ENCODE results near the gene FAM20C. TPM values are rescaled to one million over a fixed set of nuclear protein-coding genes. Genes with fewer than 3 reads are reported as not detected.

Gene FAM20C
- total RNA-seq, 2 donors from 2014 or later = 1.4 to 2.8 TPM

GRCh38 chr7:218896-219580 lies 26.7 kb downstream of the FAM20C start:
- H3K4me3 Mint-ChIP-seq = no peak overlapping the region
- peaks cover 3% of the 10 kb centered on the region for H3K36me3 Mint-ChIP-seq (ENCODE audit: low read depth)
- H3K27me3 Mint-ChIP-seq = peaks cover 9% of the 10 kb centered on the region
- no peak for ATAC-seq
- no peak overlapping the region for H3K27ac Mint-ChIP-seq
- no peak for DNase-seq
- no peaks in the 10 kb centered on the region for H3K9me3 ChIP-seq (ENCODE audit: control insufficient read depth, low read length, poor library complexity, severe bottlenecking)
- peaks cover 4% of the 10 kb centered on the region for H3K4me1 Mint-ChIP-seq

- ATAC-seq (no peak), DNase-seq (no peak)
- Mint-ChIP-seq H3K36me3 (ENCODE audit: low read depth) (peaks cover 3% of the 10 kb centered on the region), H3K4me3 (no peak overlapping the region), H3K27ac (no peak overlapping the region), H3K4me1 (peaks cover 4% of the 10 kb centered on the region), H3K27me3 (peaks cover 3% of the 10 kb centered on the region)
- H3K9me3 ChIP-seq (ENCODE audit: control insufficient read depth, low read length, poor library complexity, severe bottlenecking) = no peaks in the 10 kb centered on the region
Observed at GRCh38 chr7:219581-220150, 27.3 kb downstream of the FAM20C start.

GRCh38 chr7:220151-220841 lies 27.9 kb downstream of the FAM20C start:
- H3K4me1 Mint-ChIP-seq = peaks cover 4% of the 10 kb centered on the region
- no peak overlapping the region for H3K4me3 Mint-ChIP-seq
- ATAC-seq (no peak), DNase-seq (no peak)
- H3K9me3 ChIP-seq (ENCODE audit: control insufficient read depth, low read length, poor library complexity, severe bottlenecking) = no peaks in the 10 kb centered on the region
- no peak overlapping the region for H3K27ac Mint-ChIP-seq
- H3K27me3 Mint-ChIP-seq = no peaks in the 10 kb centered on the region
- H3K36me3 Mint-ChIP-seq (ENCODE audit: low read depth) = peaks cover 3% of the 10 kb centered on the region

- no peak for DNase-seq
- H3K9me3 ChIP-seq (ENCODE audit: control insufficient read depth, low read length, poor library complexity, severe bottlenecking) = no peaks in the 10 kb centered on the region
- Mint-ChIP-seq H3K27ac (no peak overlapping the region), H3K27me3 (no peaks in the 10 kb centered on the region), H3K36me3 (ENCODE audit: low read depth) (peaks cover 3% of the 10 kb centered on the region), H3K4me3 (no peak overlapping the region), H3K4me1 (peaks cover 4% of the 10 kb centered on the region)
- no peak for ATAC-seq
Observed at GRCh38 chr7:221978-222715, 29.8 kb downstream of the FAM20C start.

- no peaks in the 10 kb centered on the region for H3K27me3 Mint-ChIP-seq
- peaks cover 3% of the 10 kb centered on the region for H3K36me3 Mint-ChIP-seq (ENCODE audit: low read depth)
- ATAC-seq (no peak), DNase-seq (no peak)
- no peak overlapping the region for H3K27ac Mint-ChIP-seq
- no peak overlapping the region for H3K4me3 Mint-ChIP-seq
- H3K9me3 ChIP-seq (ENCODE audit: control insufficient read depth, low read length, poor library complexity, severe bottlenecking) = no peaks in the 10 kb centered on the region
- peaks cover 4% of the 10 kb centered on the region for H3K4me1 Mint-ChIP-seq
Observed at GRCh38 chr7:222716-223041, 30.3 kb downstream of the FAM20C start.

GRCh38 chr7:223118-223800 lies 30.9 kb downstream of the FAM20C start:
- DNase-seq (no peak), ATAC-seq (no peak)
- H3K9me3 ChIP-seq (ENCODE audit: control insufficient read depth, low read length, poor library complexity, severe bottlenecking) = no peaks in the 10 kb centered on the region
- Mint-ChIP-seq H3K27me3 (no peaks in the 10 kb centered on the region), H3K27ac (no peak overlapping the region), H3K36me3 (ENCODE audit: low read depth) (peaks cover 3% of the 10 kb centered on the region), H3K4me3 (no peak overlapping the region), H3K4me1 (peaks cover 4% of the 10 kb centered on the region)

GRCh38 chr7:223861-224260 lies 31.5 kb downstream of the FAM20C start:
- ATAC-seq = no peak
- H3K4me1 Mint-ChIP-seq = peaks cover 4% of the 10 kb centered on the region
- no peaks in the 10 kb centered on the region for H3K9me3 ChIP-seq (ENCODE audit: control insufficient read depth, low read length, poor library complexity, severe bottlenecking)

GRCh38 chr7:226281-226895 lies 34.0 kb downstream of the FAM20C start:
- Mint-ChIP-seq H3K36me3 (ENCODE audit: low read depth) (peaks cover 3% of the 10 kb centered on the region), H3K27ac (no peak overlapping the region), H3K4me1 (peaks cover 4% of the 10 kb centered on the region), H3K27me3 (peaks cover 12% of the 10 kb centered on the region), H3K4me3 (no peak overlapping the region)
- DNase-seq (no peak), ATAC-seq (no peak)
- H3K9me3 ChIP-seq (ENCODE audit: control insufficient read depth, low read length, poor library complexity, severe bottlenecking) = no peaks in the 10 kb centered on the region

More at GRCh38 chr7:223861-224260, 31.5 kb downstream of the FAM20C start:
- H3K4me3 Mint-ChIP-seq = no peak overlapping the region
- DNase-seq = no peak
- H3K36me3 Mint-ChIP-seq (ENCODE audit: low read depth) = peaks cover 3% of the 10 kb centered on the region
- H3K27ac Mint-ChIP-seq = no peak overlapping the region
- H3K27me3 Mint-ChIP-seq = no peaks in the 10 kb centered on the region

GRCh38 chr7:227926-228325 lies 35.6 kb downstream of the FAM20C start:
- H3K27ac Mint-ChIP-seq = no peak overlapping the region
- no peaks in the 10 kb centered on the region for H3K9me3 ChIP-seq (ENCODE audit: control insufficient read depth, low read length, poor library complexity, severe bottlenecking)
- H3K4me3 Mint-ChIP-seq = no peak overlapping the region
- no peak for ATAC-seq
- no peaks in the 10 kb centered on the region for H3K36me3 Mint-ChIP-seq (ENCODE audit: low read depth)
- DNase-seq = no peak
- no peaks in the 10 kb centered on the region for H3K4me1 Mint-ChIP-seq
- peaks cover 12% of the 10 kb centered on the region for H3K27me3 Mint-ChIP-seq

GRCh38 chr7:228610-229009 lies 36.2 kb downstream of the FAM20C start:
- no peaks in the 10 kb centered on the region for H3K9me3 ChIP-seq (ENCODE audit: control insufficient read depth, low read length, poor library complexity, severe bottlenecking)
- peaks cover 12% of the 10 kb centered on the region for H3K27me3 Mint-ChIP-seq
- H3K4me1 Mint-ChIP-seq = no peaks in the 10 kb centered on the region
- ATAC-seq = no peak
- H3K27ac Mint-ChIP-seq = no peak overlapping the region
- no peaks in the 10 kb centered on the region for H3K36me3 Mint-ChIP-seq (ENCODE audit: low read depth)
- no peak for DNase-seq
- no peak overlapping the region for H3K4me3 Mint-ChIP-seq

- no peaks in the 10 kb centered on the region for H3K9me3 ChIP-seq (ENCODE audit: control insufficient read depth, low read length, poor library complexity, severe bottlenecking)
- Mint-ChIP-seq H3K27ac (no peak overlapping the region), H3K36me3 (ENCODE audit: low read depth) (no peaks in the 10 kb centered on the region), H3K4me1 (no peaks in the 10 kb centered on the region), H3K4me3 (no peak overlapping the region), H3K27me3 (peaks cover 12% of the 10 kb centered on the region)
- ATAC-seq (no peak), DNase-seq (no peak)
Observed at GRCh38 chr7:229184-229964, 37.0 kb downstream of the FAM20C start.

- H3K36me3 Mint-ChIP-seq (ENCODE audit: low read depth) = no peaks in the 10 kb centered on the region
- DNase-seq = no peak
- no peak overlapping the region for H3K4me3 Mint-ChIP-seq
Observed at GRCh38 chr7:230274-230673, 37.9 kb downstream of the FAM20C start.

More at GRCh38 chr7:230274-230673, 37.9 kb downstream of the FAM20C start:
- peaks cover 12% of the 10 kb centered on the region for H3K27me3 Mint-ChIP-seq
- no peak for ATAC-seq
- H3K9me3 ChIP-seq (ENCODE audit: control insufficient read depth, low read length, poor library complexity, severe bottlenecking) = no peaks in the 10 kb centered on the region
- H3K4me1 Mint-ChIP-seq = no peaks in the 10 kb centered on the region
- H3K27ac Mint-ChIP-seq = no peak overlapping the region

All from T-helper 17 cell (primary cell).